Muscle of arm (tissue), 14 donors: Measurements from ENCODE around the gene LDLRAD3. TPM values are rescaled to one million over a fixed set of nuclear protein-coding genes. Genes with fewer than 3 reads are reported as not detected.
"Not testable (repeated sequence)": the region's sequence is repeated elsewhere in the genome, so short reads cannot be mapped to it uniquely, and the experiment has no call there.

Experiments used
- DNase-seq: peaks from one replicate; pipeline ENCODE4 v3.0.0-alpha.2; 2013
- long read RNA-seq, 11 donors: transcript quantifications; one replicate each; lab custom pipeline, GENCODE V29; 2026
- polyA plus RNA-seq, 12 donors: library from polyadenylated mRNA; unstranded; fragments of 120-200 nt; gene quantifications; one replicate each; pipeline ENCODE4 v1.2.1, GENCODE V29; 2013; ENCODE audit not compliant: insufficient read length in 12 of 12

The LDLRAD3 gene
- 10 to 100 TPM in 11 of 12 donors, not detected in 1; 18.9 to 29.9 (median 25.4) TPM for polyA plus RNA-seq
- long read RNA-seq, donor 1, partial matches to known transcripts: 0 of 1 reads
- long read RNA-seq, donor 1, other reads (novel, unspliced or antisense): 0 of 1 reads
- long read RNA-seq, donor 2, transcript LDLRAD3-201 (6 exons, 3,798 nt): major isoform, 5 of 26 reads
- long read RNA-seq, donor 2, partial matches to known transcripts: 21 of 26 reads
- long read RNA-seq, donor 2, other reads (novel, unspliced or antisense): 0 of 26 reads
- long read RNA-seq, donor 3, partial matches to known transcripts: 0 of 2 reads
- long read RNA-seq, donor 3, other reads (novel, unspliced or antisense): 0 of 2 reads
- long read RNA-seq, donor 4, partial matches to known transcripts: 0 of 1 reads
- long read RNA-seq, donor 4, other reads (novel, unspliced or antisense): 0 of 1 reads
- long read RNA-seq, donor 5: 0 reads
- long read RNA-seq, donor 6, partial matches to known transcripts: 12 of 15 reads
- long read RNA-seq, donor 6, other reads (novel, unspliced or antisense): 0 of 15 reads
- long read RNA-seq, donor 7, partial matches to known transcripts: 0 of 1 reads
- long read RNA-seq, donor 7, other reads (novel, unspliced or antisense): 0 of 1 reads
- long read RNA-seq, donor 8, transcript LDLRAD3-201 (6 exons, 3,798 nt): major isoform, 6 of 31 reads
- long read RNA-seq, donor 8, partial matches to known transcripts: 25 of 31 reads
- long read RNA-seq, donor 8, other reads (novel, unspliced or antisense): 0 of 31 reads
- long read RNA-seq, donor 9, partial matches to known transcripts: 0 of 3 reads
- long read RNA-seq, donor 9, other reads (novel, unspliced or antisense): 0 of 3 reads
- long read RNA-seq, donor 10, transcript LDLRAD3-201 (6 exons, 3,798 nt): major isoform, 8 of 15 reads
- long read RNA-seq, donor 10, partial matches to known transcripts: 6 of 15 reads
- long read RNA-seq, donor 10, other reads (novel, unspliced or antisense): 0 of 15 reads
- long read RNA-seq, donor 11, partial matches to known transcripts: 11 of 14 reads
- long read RNA-seq, donor 11, other reads (novel, unspliced or antisense): 0 of 14 reads

- peak; percentile 82 for DNase-seq
These were observed at the start of gene LDLRAD3 for GRCh38 chr11:35943713-35944502. Gene LDLRAD3 (plus strand): TSS chr11:35944062. CDS start chr11:35944099, 37 bp downstream.

GRCh38 chr11:35897019-35897418, 46.8 kb upstream of the LDLRAD3 start:
- no peak for DNase-seq

GRCh38 chr11:35902961-35903360, 40.9 kb upstream of the LDLRAD3 start:
- no peak for DNase-seq

GRCh38 chr11:35905646-35906276, 38.1 kb upstream of the LDLRAD3 start:
- DNase-seq: no peak

GRCh38 chr11:35906277-35906661, 37.6 kb upstream of the LDLRAD3 start:
- no peak for DNase-seq

GRCh38 chr11:35906681-35907080, 37.2 kb upstream of the LDLRAD3 start:
- no peak for DNase-seq

GRCh38 chr11:35907648-35908431, 36.0 kb upstream of the LDLRAD3 start:
- no peak for DNase-seq

- DNase-seq: not testable (repeated sequence)
These were observed 35.5 kb upstream of the LDLRAD3 start for GRCh38 chr11:35908432-35908771.

- no peak for DNase-seq
These were observed 34.2 kb upstream of the LDLRAD3 start for GRCh38 chr11:35909511-35910265.

- DNase-seq: no peak
These were observed 32.8 kb upstream of the LDLRAD3 start for GRCh38 chr11:35911013-35911412.

GRCh38 chr11:35911616-35912165, 32.2 kb upstream of the LDLRAD3 start:
- no peak for DNase-seq

- DNase-seq: not testable (repeated sequence)
These were observed 31.4 kb upstream of the LDLRAD3 start for GRCh38 chr11:35912436-35912835.

GRCh38 chr11:35912883-35913624, 30.8 kb upstream of the LDLRAD3 start:
- DNase-seq: no peak

GRCh38 chr11:35914816-35915215, 29.0 kb upstream of the LDLRAD3 start:
- DNase-seq: no peak

GRCh38 chr11:35916270-35916669, 27.6 kb upstream of the LDLRAD3 start:
- DNase-seq: no peak

- no peak for DNase-seq
These were observed 26.2 kb upstream of the LDLRAD3 start for GRCh38 chr11:35917676-35918075.

GRCh38 chr11:35918716-35919115, 25.1 kb upstream of the LDLRAD3 start:
- DNase-seq: no peak

- DNase-seq: no peak
These were observed 24.6 kb upstream of the LDLRAD3 start for GRCh38 chr11:35919244-35919643.
